GM18909 (cell line): ENCODE results near the gene FKRP.
"Not testable (repeated sequence)": the region's sequence is repeated elsewhere in the genome, so short reads cannot be mapped to it uniquely, and the experiment has no call there.

Experiments
- ATAC-seq: cut with Tn5 transposase; IDR thresholded peaks from one replicate; pipeline ENCODE4 v1.9.1; 2021; ENCODE audit warnings: mild to moderate bottlenecking; ENCODE audit not compliant: unreplicated experiment, poor library complexity

Gene FKRP

DNA sequence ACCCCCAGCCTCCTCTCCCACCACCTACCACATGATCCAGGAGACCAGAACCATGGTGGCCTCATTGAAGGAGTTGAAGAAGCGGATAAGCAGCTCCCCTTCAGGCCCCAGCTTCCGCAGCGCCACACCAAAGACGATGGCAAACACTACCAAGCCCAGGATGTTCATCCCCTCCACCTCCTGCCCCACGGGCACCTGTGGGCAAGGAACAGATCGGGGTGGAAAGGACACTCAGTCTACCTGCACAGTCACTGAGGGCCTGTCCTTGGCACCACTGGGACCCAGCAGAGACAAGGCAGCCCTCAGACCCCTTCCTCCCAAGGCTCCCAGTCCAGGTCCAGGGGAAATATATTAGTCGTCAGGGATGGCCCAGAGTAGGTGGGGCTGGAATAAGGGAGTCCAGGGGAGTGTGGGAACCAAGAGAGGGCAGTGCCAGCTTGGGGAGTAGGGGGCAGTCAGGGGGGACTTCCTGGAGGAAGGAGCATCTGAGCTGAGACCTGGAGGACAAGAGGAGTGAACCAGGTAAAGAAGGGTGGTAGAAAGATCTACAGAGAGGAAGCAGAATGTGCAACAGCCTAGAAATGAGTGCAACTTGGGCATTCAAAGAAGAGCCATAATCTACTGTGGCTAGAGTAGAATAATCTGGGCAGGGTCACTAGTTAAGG, 36.6 kb downstream of the FKRP start:
- ATAC-seq, result no peak

DNA sequence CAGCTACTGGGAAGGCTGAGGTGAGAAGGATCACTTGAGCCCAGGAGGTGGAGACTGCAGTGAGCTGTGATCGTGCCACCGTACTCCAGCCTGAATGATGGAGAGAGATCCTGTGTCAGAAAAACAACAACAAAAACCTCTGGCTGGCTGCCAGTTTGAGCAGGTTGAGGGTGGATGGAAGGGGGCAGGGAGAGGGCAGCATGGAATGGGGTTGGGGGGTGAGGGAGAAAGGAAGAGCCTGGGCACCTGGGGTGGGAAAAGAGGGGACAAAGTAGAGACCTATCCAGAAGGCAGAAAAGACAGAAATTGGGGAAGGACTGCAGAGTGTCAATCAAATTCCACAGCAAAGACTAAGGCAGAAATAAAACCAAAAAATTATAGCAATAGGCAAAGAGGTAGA, 37.8 kb downstream of the FKRP start:
- no peak for ATAC-seq

DNA sequence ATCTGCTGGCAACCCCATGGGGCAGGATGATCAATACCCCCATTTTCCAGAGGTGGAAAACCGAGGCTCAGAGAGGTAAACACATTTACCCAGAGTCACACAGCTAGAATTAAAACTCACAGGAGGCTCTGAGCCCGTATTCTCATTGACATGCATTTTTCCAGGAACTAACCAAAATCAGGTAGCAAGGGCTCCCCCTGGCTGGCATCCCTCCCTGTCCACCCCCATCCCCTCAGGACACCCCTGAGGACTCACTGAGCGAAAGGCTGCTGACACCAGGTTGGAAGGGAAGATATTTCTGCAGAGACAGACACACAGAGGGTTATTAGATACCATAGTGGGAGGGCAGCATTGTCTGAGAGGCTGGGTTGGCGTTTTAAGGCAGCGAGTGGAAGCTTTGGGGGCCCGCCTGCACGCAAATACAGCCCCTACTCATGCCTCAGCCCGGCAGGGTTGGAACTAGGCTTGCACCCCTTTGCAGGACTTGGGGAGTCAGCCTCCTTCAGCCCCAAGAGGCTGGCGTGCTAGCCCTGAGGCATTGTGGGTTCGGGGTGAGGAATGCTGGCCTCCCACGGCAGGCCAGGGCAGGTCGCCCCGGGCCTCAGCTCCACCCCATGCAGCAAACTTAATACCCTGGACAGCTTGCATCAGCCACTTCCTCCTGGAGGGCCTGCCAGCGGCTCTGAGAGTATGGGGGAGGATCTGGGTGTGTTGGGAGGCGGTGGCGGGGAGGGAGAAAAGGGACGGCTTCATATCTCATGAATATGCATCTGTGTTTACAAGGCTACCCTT, 38.6 kb downstream of the FKRP start:
- no peak for ATAC-seq

DNA sequence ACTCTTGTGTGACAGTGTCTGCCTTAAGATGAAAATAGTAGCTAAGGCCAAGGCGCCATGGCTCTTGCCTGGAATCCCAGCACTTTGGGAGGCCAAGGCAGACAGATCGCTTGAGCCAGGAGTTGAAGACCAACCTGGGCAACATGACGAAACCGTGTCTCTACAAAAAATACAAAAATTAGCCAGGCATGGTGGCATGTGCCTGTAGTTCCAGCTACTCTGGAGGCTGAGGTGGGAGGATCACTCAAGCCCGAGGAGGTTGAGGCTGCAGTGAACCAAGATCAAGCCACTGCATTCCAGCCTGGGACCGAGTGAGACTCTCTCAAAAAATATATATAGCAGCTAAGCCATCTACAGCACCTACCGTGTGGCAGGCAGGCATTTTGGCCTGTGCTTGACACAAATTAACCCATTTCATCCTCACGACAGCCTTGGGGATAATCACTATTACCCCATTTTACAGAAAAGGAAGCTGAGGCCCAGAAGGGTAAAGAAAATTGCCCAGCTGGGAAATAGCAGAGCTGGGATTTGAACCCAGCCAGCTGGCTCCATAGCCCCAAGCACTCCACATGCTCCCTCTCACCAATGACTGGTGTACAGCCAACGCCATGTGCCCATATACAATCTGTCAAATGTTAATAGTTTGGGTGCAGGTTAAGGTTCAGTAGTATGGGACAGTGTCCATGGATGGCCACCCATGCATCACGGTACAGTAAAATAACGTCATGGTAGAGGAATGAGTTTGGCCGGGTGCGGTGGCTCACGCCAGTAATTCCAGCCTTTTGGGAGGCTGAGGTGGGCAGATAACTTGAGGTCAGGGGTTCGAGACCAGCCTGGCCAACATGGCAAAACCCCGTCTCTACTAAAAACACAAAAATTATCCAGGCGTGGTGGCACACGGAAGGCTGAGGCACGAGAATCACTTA, 39.5 kb downstream of the FKRP start:
- no peak for ATAC-seq

DNA sequence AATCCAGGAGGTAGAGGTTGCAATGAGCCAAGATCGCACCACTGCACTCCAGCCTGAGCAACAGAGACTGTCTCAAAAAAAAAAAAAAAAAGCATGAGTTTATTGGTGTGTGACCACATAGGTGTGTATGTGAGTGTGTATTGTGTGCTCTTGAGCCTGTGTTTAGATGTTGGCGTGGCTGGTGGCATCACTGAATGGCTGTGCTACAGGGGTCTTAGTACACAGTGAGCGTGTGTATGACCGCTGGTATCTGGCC, 40.1 kb downstream of the FKRP start:
- no peak for ATAC-seq

DNA sequence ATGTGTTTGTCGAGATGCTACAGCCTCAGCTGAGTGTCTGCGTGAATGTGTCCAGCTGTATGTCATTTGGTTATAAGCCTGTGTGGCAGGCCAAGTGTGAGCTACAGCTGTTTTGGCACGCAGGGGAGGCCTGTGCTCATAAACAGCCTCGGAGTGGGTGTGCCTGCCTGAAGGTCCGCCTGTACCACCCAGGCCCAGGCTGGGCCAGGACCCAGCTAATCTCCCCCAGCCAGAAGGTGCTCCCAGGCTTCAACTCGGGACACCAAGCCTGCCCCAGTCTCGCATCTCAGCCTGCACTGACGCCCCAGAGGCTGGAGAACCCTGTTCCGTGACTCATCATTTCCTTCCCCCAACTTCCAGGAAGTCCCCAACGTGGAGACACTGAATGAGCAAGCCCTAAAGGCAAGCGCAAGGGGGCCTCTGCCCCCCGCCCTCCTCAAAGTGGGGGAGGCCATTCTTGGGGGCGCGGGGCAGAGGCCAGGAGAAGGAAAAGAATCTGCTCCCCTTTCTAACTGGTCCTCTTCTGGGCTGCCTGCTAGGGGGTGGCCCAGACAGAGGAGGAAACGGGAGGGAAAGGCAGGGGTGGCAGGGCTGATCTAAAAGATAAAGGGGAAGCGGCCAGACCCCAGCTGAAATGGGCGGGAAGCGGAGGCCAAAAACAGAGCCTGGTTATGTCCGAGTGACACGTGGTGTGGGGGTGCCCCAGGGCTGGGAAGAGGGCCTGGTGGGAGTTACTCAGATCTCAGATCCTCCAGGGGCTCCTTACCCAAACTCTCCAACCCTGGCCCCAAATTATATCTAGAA, 40.6 kb downstream of the FKRP start:
- peak; percentile 35 for ATAC-seq

DNA sequence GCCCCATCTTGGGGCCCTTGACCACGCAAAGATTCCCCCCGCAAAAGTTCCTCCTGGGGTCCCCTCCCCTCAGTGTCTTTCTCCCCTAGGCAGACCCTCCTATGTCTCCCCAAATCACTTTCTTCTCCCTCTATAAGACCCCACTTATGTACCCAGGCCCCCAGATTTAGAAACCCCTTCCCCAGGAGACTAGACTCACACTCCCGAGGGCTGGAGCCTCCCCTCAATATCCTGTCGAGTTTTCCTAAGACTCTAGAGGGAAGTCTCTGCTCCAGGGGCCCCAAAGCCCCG, 41.1 kb downstream of the FKRP start:
- ATAC-seq, result no peak

DNA sequence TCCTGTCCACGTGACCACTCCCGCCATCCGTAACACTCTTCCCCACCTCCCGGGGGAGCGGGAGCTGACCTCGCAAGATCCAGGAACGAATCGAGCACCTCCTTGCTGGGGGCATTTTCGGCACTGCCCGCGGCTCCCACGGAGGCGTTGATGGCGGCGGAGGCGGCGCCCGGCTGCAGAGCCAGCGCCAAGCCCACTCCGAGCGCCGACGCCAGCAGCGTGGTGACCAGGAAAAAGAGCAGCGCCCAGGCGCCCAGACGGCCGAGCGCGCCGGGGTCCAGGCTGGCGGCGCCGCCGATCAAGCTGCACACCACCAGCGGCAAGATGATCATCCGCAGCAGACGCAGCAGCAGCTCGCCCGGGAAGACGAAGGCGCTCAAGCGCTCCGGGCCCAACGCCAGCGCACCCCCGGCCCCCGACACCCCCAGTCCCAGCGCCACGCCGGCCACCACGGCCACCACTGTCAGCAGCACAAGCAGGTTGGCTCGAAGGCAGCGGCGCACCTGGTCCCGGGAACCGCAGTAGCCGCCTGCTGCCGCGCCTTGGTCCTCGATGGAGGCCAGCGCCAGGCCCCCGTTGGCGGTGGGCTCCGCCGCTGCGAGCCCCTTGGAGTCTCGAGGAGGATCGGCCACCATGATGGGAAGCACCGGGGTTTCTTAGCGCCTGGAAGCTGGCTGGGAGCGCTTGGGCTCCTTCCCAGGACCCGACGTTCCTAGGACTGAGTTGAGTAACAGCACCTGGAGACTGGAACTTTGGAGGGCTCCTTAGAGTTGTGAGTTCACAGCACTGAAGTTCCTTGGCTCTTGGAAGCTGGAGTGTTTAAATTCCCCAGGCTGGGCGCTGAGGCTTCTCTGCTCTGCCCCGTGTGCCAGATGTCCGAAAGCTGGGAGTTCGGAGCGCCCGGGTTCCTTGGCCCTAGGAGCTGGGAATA, 41.7 kb downstream of the FKRP start:
- no peak for ATAC-seq

DNA sequence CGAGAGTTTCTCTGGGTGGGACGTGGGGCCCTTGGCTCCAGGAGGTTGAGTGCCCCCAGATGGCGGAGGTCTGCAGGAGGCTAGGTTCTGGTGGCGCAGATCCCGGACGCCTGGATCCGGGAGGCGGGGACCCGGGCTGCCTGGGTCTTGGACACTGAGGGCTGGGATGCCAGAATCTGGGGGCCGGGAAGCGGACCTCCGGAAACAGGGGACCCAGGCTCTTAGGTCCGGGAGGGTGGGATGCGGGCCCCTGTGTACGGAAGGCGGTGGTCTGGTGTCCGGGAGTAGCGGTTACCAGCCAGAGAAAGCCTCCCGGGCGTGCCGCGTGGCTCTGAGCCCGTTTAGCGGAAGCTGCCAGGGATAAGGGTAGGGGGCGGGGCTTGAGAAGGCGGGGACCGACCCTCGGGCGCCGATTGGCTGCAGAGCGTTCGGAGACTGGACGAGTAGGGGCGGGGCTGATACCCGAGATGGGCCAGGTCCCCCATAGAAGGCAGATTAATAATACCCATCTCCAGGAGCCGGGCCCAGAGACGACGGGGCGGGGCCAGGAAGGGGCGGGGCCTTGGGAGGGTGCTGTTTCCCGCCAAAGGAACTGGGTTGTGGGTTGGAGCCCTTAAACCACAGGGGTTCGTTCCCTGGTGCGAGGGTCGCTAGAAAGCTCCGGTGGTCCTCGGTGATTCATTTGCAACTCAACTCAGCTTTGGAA, 42.6 kb downstream of the FKRP start, which contains the start of gene SLC1A5:
Gene SLC1A5, minus strand, starts transcription at position 333 of the 706 bp plus-strand sequence. CDS start 629 bp downstream, outside the sequence.
- ATAC-seq, result peak; percentile 69

DNA sequence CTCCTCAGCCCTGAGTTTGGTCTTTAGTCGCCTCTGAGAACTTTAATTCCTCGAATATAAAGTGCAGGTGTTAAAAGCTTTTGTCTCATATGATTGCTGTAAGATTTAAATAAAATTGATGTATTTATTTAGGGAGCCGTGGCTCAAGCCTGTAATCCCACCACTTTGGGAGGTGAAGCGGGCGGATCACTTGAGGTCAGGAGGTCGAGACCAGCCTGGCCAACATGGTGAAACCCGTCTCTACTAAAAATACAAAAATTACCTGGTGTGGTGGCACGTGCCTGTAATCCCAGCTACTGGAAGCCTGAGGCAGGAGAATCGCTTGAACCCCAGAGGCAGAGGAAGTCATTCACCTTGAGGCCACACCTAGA, 43.1 kb downstream of the FKRP start:
- ATAC-seq, result no peak

DNA sequence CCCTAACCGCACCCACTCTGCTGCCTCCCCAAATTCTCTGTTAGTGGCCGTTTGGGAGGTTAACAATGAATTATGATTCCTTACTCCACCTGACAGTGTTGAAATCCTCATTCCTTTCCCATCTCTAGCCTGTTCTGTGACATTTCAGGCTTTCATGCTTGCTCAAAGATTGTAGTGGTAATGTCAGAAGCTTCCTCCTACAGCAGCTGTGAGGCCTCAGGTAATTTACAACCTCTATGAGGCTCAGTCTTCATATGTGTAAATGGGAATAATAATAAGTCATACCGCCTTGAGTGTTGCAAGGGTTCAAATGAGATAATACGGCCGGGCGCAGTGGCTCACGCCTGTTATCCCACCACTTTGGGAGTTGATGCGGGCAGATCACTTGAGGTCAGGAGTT, 43.5 kb downstream of the FKRP start:
- no peak for ATAC-seq

DNA sequence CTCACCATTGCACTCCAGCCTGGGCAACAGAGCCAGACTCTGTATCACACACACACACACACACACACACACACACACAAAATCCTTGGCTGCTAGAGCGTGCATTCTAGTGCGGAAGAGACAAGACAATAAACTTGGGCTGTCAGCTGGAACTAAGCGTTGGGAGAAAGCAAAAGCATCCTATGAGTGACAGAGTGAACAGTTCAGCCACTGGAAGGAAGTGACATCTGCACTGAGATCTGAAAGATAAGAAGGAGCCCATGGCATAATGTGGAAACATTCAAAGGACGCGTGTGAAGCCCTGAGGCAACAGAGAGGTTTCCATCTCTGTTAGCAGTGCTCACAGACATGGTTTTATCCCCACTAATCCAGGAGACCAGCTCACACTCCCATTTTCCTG, 46.1 kb downstream of the FKRP start:
- ATAC-seq, result no peak

DNA sequence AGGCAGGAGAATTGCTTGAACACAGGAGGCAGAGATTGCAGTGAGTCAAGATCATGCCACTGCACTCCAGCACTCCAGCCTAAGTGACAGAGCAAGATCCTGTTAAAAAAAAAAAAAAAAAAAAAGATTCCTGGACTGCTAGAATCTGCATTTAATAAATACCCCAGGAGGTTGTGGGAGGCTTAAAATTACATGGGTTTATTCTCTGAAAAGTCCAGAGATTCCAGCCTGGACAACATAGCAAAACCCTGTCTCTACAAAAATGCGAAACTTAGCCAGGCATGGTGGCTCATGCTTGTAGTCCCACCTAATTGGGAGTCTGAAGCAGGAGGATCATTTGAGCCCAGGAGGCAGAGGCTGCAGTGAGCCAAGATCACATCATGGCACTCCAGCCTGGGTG, 52.0 kb downstream of the FKRP start:
- ATAC-seq, result no peak

DNA sequence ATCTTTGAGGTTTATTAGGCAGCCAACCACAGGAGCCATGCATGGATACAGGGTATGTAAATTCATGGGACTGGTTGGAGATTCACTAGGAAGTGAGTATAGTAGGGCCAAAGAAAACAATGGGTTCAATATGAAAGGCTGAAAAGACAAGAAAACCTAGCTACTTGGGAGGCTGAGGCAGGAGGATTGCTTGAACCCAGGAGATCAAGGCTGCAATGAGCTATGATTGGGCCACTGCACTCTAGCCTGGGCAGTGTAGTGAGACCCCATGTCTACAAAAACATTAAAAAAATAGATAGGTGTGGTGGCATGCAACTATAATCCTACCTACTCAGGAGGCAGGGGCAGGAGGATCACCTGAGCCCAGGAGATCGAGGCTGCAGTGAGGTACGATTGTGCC, 52.9 kb downstream of the FKRP start:
- ATAC-seq, result no peak

DNA sequence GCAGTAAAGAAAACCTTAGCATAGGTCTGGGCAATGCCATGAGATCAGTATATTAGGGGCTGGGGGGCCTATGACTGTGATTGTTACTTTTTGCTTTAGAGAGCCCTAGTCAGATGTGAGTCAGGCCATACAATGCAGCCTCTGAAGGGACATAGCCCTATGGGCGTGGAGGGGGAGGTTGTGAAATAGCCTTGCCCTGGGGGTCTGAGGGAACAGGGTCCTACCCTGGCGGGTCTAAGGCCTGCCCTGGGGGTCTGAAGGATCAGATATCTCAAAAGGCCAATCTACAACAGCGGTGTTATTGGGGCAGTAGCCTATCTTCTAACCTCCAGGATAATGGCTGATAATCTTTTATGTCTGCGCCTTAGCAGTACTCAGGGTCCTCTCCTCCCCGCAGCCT, 56.3 kb downstream of the FKRP start:
- no peak for ATAC-seq

DNA sequence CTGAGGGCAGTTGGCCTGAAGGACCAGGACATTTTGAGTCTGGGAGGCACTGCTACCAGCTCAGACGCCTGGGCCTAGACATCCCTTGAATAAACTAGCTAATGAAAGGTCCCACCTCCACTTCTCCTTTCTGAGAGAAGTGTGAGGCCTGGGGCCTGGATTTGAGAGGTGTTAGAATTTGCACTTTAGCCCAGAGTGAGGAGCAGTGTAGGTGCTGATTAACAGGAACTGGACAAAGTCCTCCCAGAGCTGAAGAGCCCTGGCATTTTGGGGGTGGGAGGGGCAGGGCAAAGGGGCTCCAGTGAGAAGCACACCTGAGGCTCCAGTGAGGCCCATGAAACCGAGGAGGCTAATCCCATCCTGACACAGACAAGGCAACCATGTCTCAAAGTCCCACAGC, 57.7 kb downstream of the FKRP start:
- ATAC-seq, result no peak

DNA sequence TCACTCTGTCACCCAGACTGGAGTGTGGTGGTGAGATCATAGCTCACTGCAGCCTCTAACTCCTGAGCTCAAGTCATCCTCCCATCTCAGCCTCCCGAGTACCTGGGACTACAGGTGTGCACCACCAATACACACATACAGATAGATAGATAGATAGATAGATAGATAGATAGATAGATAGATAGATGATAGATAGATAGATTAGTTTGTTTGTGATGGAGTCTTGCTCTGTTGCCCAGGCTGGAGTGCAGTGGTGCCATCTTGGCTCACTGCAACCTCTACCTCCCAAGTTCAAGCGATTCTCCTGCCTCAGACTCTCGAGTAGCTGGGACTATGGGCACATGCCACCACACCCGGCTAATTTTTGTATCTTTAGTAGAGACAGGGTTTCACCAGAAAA, 58.6 kb downstream of the FKRP start:
- not testable (repeated sequence) for ATAC-seq

DNA sequence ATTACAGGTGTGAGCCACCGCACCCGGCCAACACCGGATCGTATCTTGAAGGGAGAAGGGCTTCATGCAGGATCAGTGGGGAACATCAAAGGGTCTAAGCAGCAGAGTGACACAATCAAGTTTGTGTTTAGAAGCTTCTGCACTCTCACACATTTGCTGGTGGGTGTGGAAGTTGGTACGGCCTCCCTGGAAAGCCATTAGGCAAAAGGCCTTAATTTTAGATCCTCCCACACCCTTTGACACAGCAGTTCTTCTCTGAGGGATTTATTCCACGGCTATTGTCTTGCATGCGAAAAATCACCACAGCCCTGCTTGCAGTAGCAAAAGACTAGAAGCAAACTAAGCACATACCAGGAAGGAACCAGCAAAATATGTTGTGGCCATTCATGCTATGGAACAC, 60.8 kb downstream of the FKRP start:
- ATAC-seq, result no peak
